Measurements from ENCODE around the gene BCAS4.

DNA sequence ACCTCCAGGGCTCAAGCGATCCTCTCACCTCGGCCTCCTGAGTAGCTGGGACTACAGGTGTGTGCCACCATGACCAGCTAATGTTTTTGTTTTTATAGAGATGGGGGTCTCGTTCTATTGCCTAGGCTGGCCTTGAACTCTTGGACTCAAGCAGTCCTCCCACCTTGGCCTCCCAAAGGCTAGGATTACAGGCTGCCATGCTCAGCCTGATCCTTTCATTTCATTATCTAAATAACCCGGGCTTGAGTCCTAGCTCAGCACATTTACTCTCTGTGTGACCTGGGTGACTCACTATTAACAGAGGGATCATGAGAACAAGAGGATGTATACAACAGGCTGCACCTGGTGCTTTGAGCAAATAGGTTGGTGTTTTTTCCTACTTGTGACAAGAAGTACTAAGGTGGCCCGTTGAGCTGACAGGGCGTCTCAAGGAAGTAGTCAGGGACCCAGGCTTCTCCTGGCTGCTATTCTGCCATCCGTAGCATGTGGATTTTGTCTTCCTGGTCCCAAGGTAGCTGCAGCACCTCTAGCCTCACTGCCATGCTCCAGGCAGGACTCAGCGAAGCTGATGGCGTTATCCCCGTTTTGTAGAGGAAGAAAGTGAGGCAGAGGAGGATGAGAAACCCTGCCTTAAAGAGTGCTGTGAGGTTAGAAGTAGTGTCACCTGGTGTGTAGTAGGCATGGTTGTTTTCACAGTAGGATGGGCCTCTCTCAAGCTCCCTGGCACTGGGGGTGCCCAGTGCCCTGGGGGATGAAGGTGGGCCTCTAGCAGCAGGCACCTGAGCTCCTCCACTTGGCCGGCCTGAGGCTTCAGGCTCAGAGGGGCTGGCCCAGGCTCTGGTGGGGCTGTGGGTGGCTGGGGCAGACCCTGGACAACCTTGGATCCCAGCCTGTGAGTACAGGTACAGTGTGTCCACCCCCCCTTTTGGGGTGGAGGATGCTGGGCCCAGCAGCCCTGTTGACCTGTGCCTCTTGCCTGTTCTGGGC, 73.9 kb downstream of the BCAS4 start:
- no peak for TF ChIP-seq EZH2 (IDR thresholded peaks at IDR 0.05; ENCODE audit: insufficient read depth, low read length)
- TF ChIP-seq, protein P1, sequence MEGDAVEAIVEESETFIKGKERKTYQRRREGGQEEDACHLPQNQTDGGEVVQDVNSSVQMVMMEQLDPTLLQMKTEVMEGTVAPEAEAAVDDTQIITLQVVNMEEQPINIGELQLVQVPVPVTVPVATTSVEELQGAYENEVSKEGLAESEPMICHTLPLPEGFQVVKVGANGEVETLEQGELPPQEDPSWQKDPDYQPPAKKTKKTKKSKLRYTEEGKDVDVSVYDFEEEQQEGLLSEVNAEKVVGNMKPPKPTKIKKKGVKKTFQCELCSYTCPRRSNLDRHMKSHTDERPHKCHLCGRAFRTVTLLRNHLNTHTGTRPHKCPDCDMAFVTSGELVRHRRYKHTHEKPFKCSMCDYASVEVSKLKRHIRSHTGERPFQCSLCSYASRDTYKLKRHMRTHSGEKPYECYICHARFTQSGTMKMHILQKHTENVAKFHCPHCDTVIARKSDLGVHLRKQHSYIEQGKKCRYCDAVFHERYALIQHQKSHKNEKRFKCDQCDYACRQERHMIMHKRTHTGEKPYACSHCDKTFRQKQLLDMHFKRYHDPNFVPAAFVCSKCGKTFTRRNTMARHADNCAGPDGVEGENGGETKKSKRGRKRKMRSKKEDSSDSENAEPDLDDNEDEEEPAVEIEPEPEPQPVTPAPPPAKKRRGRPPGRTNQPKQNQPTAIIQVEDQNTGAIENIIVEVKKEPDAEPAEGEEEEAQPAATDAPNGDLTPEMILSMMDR (IDR thresholded peaks at IDR 0.05; ENCODE audit: insufficient read depth, low read depth, low read length), result no peak
